Stimulated activated CD8-positive, alpha-beta memory T cell treated with anti-CD3 and anti-CD28 coated beads, Interleukin-15, amount 100 ng/mL, for 24 hours (primary cell): ENCODE results near the gene PTMS.

Experiments used
- DNase-seq: peaks from one replicate; pipeline ENCODE4 v3.0.0-alpha.2; 2020; ENCODE audit warnings: low read depth

Gene PTMS

GRCh38 chr12:6788972-6789924 lies 23.1 kb downstream of the PTMS start, which contains the start of gene CD4:
CD4 (plus strand) TSS chr12:6789528; CDS start chr12:6800139, 10,611 bp downstream.
- DNase-seq: no peak

- no peak for DNase-seq
These were observed 24.5 kb downstream of the PTMS start for GRCh38 chr12:6790496-6791150.

GRCh38 chr12:6791931-6792520 lies 25.9 kb downstream of the PTMS start:
- DNase-seq: no peak

GRCh38 chr12:6792522-6793201 lies 26.5 kb downstream of the PTMS start:
- DNase-seq: no peak

- DNase-seq: no peak
These were observed 28.9 kb downstream of the PTMS start for GRCh38 chr12:6795088-6795487.

- no peak for DNase-seq
These were observed 30.4 kb downstream of the PTMS start for GRCh38 chr12:6796576-6796975.

- no peak for DNase-seq
These were observed 33.0 kb downstream of the PTMS start for GRCh38 chr12:6799147-6799546.

GRCh38 chr12:6807170-6807569 lies 41.0 kb downstream of the PTMS start:
- no peak for DNase-seq

GRCh38 chr12:6809056-6809455 lies 42.9 kb downstream of the PTMS start:
- DNase-seq: no peak

GRCh38 chr12:6810758-6811157 lies 44.6 kb downstream of the PTMS start:
- DNase-seq: no peak

GRCh38 chr12:6813363-6813762 lies 47.2 kb downstream of the PTMS start:
- no peak for DNase-seq

- no peak for DNase-seq
These were observed 50.4 kb downstream of the PTMS start for GRCh38 chr12:6816598-6816997.

GRCh38 chr12:6817098-6817497 lies 50.9 kb downstream of the PTMS start:
- DNase-seq: no peak

GRCh38 chr12:6817662-6818157 lies 51.5 kb downstream of the PTMS start:
- no peak for DNase-seq

- DNase-seq: no peak
These were observed 52.1 kb downstream of the PTMS start for GRCh38 chr12:6818222-6818621.

- no peak for DNase-seq
These were observed 52.5 kb downstream of the PTMS start for GRCh38 chr12:6818645-6819044.

- DNase-seq: no peak
These were observed 53.2 kb downstream of the PTMS start for GRCh38 chr12:6819106-6820030.

- DNase-seq: no peak
These were observed 54.0 kb downstream of the PTMS start for GRCh38 chr12:6820166-6820565.
